Activated CD4-positive, CD25-positive, alpha-beta regulatory T cell treated with anti-CD3 and anti-CD28 coated beads, Interleukin-2, amount 50 U/mL, for 24 hours (primary cell): ENCODE results near the gene MTF1.
"Not testable (repeated sequence)": the region's sequence is repeated elsewhere in the genome, so short reads cannot be mapped to it uniquely, and the experiment has no call there.

Experiments
- ATAC-seq, 2 donors: fragments of 150-1000 bp; cut with Tn5 transposase; one replicate each; pipeline ENCODE4 v1.10.0; 2021; ENCODE audit warnings: mild to moderate bottlenecking in 1 of 2, moderate library complexity in 1 of 2

MTF1 gene

GRCh38 chr1:37859507-37860345 is at the start of gene MTF1:
Gene MTF1, minus strand, starts transcription at chr1:37859592. Its CDS starts 1,934 bp downstream, at chr1:37857658.
- ATAC-seq, result peak; percentile 98 to 99

GRCh38 chr1:37908531-37908930 is 49.1 kb upstream of the MTF1 start:
- ATAC-seq, result not testable (repeated sequence)

GRCh38 chr1:37907416-37908125 is 48.2 kb upstream of the MTF1 start:
- ATAC-seq, result not testable (repeated sequence)

DNA sequence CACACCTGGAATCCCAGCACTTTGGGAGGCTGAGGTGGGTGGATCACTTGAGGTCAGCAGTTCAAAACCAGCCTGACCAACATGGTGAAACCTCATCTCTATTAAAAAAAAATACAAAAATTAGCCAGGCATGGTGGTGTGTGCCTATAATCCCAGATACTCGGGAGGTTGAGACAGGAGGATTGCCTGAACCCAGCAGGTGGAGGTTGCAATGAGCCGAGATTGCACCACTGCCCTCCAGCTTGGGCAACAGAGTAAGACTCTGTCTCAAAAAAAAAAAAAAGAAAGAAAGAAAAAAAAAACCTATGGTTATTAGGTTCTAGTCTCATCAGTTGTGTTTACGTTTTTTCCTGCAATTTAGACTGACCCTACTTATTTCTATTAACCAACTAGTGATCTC is 47.2 kb upstream of the MTF1 start:
- ATAC-seq, result not testable (repeated sequence)

- ATAC-seq, result no peak
These were observed 46.3 kb upstream of the MTF1 start for GRCh38 chr1:37905727-37906126.

DNA sequence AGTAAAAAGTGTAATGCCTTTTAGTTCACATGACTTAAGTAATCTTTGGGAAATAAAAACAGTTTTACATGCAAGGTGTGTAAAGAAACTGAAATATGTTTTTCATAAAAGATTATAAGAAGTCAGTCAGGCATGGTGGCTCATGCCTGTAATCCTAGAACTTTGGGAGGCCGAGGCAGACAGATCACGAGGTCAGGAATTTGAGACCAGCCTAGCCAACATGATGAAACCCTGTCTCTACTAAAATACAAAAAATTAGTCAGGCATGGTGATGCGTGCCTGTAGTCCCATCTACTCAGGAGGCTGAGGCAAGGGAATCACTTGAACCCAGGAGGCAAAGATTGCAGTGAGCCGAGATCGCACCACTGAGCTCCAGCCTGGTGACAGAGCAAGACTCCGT is 44.5 kb upstream of the MTF1 start:
- not testable (repeated sequence) for ATAC-seq

DNA sequence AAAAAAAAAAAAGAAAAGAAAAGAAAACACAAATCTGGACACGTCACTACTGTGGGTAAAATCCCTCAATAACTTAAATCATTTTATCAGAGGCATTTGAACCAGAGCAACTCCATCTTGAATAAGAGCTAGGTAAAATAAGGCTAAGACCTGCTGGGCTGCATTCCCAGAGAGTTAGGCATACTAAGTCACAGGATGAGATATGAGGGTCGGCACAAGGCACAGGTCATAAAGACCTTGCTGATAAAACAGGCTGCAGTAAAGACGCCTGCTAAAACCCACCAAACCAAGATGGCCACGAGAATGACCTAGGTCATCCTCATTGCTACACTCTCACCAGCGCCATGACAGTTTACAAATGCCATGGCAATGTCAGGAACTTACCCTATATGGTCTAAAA is 43.6 kb upstream of the MTF1 start:
- no peak for ATAC-seq

GRCh38 chr1:37901893-37902225 is 42.5 kb upstream of the MTF1 start:
- ATAC-seq, result no peak

DNA sequence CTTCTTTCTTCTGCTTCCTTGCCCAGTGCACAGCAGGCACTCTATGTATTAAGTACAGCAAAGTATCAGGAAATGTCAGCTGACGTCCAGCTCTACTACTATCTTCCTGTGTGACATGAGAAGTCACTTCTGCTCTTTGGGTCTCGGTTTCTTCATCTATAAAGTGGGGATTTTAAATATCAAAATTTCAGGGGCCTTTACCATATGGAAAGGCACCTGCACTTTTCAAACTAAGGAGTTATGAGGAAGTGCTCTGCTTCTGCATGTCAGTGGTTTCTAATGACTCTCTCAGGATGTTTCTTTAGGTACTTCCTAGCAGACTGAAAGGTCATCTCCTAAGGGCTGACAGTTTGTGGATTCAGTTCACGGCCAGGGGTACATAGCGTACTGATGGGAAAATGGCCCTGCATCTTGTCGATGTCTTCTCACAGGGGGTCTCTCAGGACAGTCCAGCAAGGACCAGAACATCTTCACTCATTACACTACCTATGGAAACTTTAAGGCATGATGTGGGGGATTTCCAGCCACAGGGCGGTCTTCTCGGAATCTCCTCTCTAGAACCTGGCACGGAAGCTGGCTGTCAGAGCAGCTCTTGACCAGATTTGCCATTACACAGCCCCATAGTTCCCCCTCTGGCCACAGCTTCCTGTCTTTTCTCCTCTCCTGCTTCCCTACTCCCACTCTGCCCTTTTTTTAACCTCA is 42.0 kb upstream of the MTF1 start:
- ATAC-seq, result peak; percentile 46 to 73

DNA sequence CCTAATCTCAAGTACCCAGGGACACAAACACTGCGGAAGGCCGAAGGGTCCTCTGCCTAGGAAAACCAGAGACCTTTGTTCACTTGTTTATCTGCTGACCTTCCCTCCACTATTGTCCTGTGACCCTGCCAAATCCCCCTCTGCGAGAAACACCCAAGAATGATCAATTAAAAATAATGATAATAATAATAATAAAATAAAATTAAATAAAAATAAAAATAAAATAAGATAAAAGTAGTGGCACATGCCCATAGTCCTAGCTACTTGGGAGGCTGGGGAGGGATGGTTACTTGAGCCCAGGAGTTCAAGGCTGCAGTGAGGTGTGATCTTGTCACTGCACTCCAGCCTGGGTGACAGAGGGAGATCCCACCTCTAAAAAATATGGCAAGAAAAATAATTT is 38.2 kb upstream of the MTF1 start:
- not testable (repeated sequence) for ATAC-seq

GRCh38 chr1:37893673-37894072 is 34.3 kb upstream of the MTF1 start:
- no peak for ATAC-seq

DNA sequence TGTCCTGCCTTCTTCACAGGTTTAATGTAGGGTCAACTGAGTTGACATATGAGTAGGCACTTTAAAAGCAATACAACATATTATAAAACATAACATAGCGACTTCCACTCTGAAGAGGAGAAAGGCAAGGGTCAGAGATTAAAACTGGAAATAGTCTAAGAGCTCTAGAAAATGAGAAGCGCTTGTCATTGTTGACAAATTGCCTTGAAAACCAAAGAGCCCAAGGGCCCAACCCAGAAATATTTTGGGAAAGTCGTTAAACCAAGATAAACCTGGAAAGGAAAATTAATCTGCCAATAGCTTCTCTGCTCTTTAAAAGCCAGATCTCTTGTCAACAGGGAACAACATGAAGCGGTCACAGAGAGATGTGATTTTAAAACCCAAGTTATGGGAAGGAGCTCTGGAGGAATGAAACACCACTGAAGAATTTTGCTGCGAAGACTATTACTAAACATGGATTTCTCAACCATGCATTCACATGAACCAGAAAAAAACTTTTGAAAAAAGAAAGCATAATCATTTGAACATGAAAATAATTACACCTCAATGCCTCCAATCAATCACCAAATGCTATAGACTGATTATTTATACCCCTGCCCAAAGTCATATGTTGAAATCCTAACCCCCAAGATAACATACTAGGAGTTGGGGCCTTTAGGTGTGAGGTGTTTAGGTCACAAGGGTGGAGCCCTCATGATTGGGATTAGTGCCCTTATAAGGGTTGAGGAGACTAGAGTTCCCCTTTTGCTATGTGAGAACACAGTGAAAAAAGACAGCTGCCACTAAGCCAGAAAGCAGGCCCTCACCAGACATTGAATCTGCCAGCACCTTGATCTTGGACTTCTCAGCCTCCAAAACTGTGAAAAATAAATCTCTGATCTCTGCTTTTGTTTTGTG is 33.0 kb upstream of the MTF1 start:
- no peak for ATAC-seq

- peak in 1 of 2 donors; percentile 38 for ATAC-seq
These were observed 31.1 kb upstream of the MTF1 start for GRCh38 chr1:37890378-37891014.

- ATAC-seq, result no peak
These were observed 28.8 kb upstream of the MTF1 start for GRCh38 chr1:37888022-37888700.

DNA sequence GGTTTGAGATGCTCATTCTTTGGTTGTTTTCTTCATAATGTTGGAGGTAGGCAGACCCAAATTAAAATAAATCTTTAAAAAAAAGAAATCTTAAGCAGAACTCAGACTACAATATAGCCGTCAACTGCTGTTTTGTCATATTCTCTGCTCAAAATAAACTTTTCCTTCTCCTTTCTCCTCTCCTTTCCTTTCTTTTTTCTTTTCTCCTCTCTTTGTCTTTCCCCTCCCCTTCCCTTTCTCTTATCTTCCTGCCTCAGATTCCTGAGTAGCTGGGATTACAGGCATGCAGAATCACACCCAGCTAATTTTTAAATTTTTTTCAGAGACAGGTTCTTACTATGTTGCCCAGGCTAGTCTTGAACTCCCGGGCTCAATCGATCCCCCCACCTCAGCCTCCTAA is 24.8 kb upstream of the MTF1 start:
- no peak for ATAC-seq

- ATAC-seq, result no peak
These were observed 24.3 kb upstream of the MTF1 start for GRCh38 chr1:37883671-37884070.

GRCh38 chr1:37879865-37880264 is 20.5 kb upstream of the MTF1 start:
- ATAC-seq, result no peak

DNA sequence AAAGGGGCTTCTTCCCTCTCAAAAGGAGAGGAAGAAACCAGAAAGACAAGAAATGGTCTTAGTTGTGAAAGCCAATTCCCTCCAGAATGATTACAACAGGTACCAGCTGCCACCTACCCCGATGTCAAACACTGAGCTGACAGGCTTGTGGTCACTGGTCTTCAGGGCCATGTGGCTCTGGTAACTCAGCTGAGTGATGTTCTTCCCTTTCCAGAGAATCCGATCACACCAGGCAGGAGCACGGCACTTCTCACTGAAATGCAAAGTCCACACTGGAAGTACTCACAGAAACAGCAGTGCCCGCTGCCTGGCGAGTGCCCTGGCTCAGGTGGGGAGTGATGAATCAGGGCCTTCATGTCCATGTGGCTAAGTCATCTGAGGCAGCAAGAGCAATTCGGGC is 18.7 kb upstream of the MTF1 start:
- no peak for ATAC-seq

GRCh38 chr1:37875833-37876232 is 16.4 kb upstream of the MTF1 start:
- no peak for ATAC-seq

- no peak for ATAC-seq
These were observed 13.3 kb upstream of the MTF1 start for GRCh38 chr1:37872692-37873091.

GRCh38 chr1:37868466-37868865 is 9.1 kb upstream of the MTF1 start:
- no peak for ATAC-seq
